GM21367 (cell line): ENCODE results near the gene CD200.
"Not testable (repeated sequence)": the region's sequence is repeated elsewhere in the genome, so short reads cannot be mapped to it uniquely, and the experiment has no call there.

Source experiments
- ATAC-seq: cut with Tn5 transposase; IDR thresholded peaks from one replicate; pipeline ENCODE4 v1.9.1; 2021; ENCODE audit not compliant: unreplicated experiment

CD200 gene

DNA sequence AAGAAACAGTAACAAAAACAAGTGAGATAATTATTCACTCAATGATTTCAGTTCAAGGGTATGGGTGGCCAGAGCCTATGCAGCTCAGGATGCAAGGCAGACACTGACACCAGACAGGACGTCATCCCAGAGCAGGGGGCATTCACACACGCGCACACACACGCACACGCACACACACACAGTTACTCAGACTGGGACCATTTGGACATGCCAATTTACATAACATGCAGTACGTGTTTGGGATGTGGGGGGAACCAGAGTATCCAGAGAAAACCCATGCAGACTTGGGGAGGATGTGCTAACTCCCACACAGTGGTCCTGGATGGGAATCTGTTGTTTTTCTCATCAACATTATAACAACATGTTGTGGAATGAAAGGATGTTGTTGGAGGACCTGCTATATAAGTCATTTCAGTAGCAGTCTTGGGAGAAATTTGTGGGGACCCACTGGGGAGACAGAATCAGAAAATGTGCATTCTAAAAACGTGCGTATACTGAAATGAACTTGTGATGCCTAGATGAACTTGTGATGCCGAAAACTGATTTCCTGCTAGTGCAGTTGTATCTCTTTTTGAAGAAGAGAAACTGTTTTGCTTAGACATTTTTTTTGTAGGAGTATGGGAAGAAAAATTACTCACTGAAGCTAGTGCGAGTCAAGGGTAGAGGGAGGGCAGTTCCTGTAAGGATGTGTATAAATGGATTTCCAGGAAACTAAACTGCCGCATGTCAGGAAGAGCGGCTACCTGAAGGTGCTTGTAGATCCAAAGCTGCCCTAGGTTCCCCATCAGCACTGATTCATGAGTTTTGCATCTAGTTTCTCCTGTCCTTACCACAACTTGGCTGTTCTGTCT lies 25.2 kb downstream of the CD200 start:
- ATAC-seq: no peak

DNA sequence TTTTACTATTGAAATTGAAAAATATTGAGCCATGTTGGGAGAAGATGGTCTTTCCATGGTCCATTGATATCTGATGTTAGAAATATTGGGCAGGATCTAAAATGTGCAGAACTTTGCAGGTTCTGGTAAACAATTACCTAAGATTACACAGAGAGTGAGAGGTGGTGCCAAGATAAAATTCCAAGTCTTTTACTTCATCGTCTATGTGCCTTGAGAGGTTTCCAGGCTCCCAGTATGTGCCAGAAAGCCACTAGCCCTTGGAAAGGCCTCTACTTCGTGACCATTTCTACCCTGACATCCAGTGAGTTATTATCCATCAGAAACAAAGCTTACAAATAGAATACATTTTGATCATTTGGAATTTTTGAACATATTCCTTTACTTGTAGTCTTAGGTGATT lies 27.6 kb downstream of the CD200 start:
- ATAC-seq: no peak

DNA sequence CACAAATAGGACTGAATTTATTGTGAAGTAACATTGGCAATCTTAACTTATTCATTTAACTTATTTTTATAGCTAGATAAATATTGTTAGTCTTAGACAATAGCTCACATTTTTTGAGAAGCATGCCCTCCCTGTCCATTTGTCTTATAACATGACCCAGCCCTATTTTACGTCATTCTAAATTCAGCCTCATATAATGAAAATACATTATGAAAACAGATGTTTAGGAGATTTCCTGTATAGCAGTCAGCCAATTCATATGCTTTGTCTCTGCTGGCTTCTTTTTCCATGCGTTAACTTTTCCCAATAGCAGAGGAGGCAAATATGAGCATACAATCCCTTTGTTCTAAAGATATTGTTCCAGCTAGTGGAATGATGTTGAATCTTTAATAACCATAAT lies 29.3 kb downstream of the CD200 start:
- ATAC-seq: no peak

DNA sequence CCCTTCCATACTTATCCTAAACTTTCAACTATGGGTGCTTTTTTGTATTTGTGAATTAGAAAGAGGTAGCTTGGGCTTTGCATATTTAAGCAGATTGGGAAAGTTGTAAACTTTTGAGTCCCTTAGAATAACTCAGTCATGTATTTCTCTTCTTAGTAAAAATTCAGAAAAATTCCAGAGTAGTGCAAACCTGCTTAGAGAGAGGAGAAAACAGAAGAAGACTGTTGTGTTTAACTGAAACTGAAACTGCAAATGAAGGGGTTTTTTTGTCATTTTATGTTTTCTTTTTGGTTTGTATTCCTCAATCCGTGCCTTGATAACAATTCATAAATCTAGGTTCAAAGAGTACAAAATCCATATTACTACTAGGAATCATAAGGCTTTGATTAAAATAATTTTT lies 31.3 kb downstream of the CD200 start:
- ATAC-seq: peak; percentile 42

DNA sequence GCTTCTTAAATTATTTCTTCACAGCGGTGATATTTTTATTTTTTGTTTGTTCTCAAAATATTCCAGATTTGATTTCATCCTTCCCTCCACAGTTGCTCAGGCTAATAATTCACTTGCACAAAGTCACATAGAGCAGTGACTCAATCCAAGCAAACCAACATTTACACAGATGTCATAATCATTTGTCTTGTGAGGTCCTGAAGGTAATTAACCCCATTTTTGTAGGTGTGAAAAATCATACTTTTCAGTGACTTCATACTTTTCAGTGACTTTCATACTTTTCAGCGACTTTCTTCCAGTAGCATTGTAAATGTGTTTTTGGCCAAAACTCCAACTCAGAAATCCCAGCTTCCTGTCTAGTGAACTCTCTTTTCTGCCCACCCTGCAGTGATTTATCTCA lies 32.1 kb downstream of the CD200 start:
- no peak for ATAC-seq

DNA sequence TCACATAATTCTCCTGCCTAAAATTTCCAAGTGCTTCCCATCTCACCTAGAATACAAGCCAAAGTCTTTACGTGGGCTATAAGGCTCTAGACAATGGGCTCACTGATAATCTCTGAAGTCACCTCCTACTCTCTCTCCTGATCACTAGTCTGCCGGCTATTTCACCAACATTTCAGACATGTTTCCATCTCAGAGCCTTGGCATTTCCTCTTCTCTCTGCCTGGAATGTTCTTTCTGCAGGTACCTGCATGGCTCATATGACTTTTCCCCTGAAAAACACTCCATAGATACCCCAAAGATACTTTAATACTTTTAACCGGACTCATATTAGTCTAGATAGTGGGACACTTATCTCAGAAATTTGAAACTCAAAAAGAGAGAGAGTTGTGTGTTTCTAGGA lies 32.7 kb downstream of the CD200 start:
- no peak for ATAC-seq

DNA sequence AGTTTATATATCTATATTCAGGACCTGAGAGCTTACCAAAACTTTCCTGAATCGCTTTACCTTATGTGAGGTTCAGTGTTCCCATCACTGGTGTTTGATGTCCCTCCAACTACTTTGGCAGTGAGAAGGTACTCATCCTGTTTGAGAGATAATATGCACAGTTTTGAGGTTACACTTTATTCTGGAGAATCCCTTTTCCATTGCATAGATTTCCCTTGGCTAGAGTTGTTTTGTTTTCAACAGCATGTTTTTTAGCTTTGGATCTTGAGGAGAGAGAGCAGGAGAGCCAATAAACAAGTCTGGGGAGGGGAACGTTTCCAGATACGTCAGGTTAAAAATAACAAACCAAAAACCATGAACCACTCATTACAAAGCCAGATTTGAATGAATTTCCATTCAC lies 33.6 kb downstream of the CD200 start:
- ATAC-seq: no peak

DNA sequence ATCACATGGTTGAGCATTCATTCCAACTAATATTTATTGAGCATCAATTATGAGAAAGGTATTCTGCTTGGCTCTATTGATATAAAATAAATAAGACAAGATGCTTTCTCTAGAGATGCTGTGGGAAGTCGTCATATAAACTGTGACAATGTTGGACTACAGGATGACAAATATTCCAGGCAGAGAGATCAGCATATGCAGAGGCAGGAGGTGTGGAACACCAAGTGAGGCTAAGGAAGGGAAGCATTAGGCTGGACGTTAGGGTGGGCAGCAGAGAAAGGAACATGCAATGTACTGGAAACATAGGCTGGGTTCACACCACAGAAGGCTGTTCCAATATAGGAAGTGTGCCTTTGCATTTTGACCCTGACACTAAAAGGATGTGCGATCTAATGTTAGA lies 38.6 kb downstream of the CD200 start:
- no peak for ATAC-seq

DNA sequence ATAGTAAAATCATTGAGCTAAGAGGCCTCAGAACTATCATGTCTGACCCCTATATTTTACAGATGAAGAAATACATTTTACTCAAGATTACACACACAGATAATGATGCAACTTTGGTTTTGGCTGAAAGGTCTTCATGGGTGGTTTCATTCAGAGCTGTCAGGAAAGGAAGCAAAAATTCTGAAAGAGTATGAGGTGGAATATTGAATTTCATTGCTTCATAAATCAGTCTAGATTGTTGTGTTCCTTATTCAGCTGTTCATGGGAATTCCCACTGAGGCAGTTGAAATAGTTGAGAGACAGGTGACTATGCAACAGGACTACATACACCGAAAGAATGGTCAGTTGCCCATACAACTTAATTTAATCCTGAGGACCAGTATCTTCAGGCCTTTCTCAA lies 39.4 kb downstream of the CD200 start:
- no peak for ATAC-seq

DNA sequence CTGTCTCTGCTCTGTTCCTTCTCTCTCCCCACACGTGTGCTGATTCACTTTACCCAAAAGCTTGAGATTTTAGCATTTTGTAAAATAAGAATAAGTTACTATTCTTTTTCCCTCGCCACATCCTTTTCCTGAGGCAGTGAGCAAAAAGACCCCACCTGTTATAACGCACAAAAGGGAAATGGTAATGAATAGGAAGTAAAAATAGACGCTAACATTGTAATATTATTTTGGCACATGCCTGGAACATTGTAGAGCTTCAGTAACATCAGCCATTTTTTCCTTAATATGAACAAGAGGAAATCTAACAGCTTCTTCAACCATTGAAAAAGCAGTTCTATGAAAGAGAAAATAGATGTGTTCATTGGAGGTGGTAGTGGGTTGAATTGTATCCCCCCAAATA lies 40.5 kb downstream of the CD200 start:
- ATAC-seq: no peak

DNA sequence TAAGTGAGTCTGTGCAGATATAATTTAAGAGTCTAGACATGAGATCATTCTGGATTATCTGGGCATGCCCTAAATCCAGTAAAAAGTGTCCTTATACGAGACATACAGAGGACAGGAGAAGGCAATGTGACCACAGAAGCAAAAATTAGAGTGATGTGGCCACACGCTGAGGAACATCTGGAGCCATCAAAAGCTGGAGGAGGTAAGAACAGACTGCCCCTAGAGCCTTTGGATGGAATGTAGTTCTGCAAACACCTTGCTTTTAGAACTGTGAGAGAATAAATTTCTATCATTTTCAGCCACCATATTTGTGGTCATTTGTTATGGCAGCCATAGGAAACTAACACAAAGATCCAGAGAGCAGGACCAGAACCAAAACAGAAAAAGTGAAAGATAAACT lies 41.0 kb downstream of the CD200 start:
- ATAC-seq: no peak

DNA sequence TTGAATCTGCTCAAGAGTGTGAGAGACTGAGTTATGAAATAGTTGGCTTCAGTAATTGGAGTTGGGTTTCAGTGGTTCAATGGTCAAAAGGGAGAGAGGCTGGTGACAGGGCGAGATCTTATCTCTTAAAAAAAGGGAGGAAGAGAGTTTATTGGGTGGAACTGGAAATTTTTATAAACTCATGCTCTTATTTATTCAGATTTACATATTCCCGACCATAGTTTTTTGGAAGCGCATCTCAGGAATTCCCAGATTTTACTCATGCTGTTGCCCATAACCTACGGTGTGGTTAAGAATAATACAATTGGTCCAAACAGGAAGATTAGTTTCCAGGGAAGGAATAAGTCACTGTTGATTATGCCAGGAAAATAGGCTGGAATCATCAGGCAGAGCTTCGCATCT lies 41.4 kb downstream of the CD200 start:
- no peak for ATAC-seq

DNA sequence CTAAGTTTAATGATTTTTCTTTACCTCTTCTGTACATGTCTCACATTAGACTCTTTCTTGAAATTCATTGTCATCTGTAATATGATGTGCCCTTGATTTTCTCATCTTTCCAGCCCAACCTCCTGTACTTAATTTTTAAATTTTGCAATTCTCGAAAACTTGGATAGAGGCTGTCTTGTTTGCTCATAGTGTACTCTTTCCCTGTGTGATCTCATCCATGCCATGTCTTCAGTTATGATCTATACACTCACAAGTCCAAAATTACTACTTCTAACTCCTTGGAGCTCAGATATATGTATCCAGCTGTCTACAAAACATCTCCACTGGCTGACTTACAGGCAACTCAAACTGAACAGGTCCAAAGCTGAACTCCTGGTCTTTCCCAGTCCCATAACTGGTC lies 42.2 kb downstream of the CD200 start:
- no peak for ATAC-seq

DNA sequence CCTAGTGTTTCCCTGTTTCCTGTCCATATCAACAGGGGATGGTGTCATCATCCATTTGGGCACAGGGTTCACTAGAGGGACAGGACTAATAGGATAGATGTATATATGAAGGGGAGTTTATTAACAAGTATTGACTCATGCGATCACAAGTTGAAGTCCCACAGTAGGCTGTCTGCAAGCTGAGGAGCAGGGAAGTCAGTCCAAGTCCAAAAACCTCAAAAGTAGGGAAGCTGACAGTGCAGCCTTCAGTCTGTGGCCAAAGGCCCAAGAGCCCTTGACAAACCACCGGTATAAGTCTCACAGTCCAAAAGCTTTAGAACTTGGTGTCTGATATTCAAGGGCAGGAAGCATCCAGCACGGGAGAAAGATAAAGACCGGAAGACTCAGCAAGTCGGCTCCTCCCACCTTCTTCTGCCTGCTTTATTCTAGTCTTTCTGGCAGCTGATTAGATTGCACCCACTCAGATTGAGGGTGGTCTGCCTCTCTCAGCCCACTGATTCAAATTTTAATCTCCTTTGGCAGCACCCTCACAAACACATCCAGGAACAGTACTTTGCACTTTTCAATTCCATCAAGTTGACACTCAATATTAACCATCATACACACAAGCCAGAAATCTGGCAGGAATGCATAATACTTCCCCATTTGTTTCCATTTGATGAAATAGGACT lies 43.4 kb downstream of the CD200 start:
- ATAC-seq: no peak

DNA sequence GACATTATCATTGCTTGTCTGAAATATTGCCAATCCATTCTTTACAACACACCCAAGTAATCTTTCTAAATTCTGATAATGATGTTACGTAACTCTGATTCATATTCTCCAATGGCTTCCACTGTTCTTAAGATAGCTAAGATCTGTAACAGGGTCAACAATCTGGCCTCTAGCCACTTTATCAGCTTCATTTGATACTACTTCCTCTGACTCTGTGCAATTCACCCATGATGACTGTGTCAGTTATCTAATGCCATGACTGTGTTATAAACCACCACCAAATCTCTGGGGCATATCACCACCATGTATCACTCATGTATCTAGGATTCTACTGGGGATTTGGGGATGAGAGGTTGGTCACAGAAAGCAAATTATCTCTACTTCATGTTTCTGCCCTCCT lies 44.0 kb downstream of the CD200 start:
- ATAC-seq: no peak

DNA sequence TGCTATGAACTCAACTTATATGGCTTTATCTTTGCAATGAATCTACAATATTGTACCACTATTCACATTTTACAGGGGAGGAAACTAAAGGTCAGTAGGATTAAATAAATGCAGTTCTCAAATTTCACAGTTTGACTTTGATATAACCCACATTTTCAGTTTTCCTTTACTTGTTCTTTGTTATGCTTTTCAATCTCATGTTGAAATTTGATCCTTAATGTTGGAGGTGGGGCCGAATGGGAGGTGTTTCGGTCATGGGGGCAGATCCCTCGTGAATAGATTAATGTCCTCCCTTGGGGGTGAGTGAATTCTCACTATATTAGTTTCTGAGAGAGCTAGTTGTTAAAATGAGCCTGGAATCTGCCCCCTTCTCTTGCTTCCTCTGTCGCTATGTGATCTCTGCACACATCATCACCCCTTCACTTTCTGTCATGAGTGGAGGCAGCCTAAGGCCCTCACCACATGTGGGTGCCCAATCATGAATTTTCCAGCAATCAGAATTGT lies 44.7 kb downstream of the CD200 start:
- no peak for ATAC-seq

DNA sequence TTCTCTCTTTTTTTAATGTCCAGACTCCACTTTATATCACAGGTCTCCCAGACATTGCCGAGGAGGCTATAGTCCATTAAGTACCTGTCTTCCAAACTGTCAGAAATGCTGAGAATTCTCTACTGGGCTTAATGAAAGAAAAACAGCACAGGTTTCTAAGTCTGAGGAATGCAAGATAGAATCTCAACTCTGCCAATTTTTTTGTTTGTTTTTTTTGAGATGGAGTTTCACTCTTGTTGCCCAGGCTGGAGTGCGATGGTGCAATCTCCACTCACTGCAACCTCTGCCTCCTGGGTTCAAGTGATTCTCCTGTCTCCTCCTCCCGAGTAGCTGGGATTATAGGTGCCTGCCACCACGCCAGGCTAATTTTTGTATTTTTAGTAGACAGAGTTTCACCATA lies 45.4 kb downstream of the CD200 start:
- ATAC-seq: not testable (repeated sequence)

DNA sequence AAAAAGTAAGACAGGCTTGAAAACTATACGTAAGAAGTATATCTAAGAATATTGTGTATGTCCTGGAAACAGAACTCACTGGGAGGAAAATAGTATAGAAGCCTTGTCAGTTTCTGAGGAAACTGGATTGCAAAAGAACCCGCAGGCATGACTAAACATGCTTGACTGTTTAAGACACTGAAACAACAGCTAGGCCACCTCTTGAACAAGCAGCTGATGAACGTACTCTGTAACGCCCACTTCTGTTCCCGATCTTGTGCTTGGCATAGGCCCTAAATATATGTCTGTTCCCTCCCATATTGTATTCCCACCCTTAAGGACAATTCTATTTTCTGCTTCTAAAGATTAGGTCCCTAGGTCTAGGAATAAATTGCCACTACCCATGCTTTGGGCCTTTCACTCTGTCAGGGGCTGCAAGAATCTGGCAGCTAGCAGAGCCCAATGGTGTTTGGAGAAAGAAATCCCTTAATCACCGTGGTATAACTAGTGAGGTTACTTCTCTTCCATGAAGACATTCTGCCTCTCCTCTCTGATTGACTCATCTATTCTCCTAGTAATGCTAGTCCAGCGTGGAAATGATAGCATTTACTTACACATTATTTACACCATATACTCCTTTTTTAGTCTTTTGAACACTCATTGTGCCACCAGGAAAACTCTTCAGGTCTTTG lies 46.2 kb downstream of the CD200 start:
- ATAC-seq: no peak

DNA sequence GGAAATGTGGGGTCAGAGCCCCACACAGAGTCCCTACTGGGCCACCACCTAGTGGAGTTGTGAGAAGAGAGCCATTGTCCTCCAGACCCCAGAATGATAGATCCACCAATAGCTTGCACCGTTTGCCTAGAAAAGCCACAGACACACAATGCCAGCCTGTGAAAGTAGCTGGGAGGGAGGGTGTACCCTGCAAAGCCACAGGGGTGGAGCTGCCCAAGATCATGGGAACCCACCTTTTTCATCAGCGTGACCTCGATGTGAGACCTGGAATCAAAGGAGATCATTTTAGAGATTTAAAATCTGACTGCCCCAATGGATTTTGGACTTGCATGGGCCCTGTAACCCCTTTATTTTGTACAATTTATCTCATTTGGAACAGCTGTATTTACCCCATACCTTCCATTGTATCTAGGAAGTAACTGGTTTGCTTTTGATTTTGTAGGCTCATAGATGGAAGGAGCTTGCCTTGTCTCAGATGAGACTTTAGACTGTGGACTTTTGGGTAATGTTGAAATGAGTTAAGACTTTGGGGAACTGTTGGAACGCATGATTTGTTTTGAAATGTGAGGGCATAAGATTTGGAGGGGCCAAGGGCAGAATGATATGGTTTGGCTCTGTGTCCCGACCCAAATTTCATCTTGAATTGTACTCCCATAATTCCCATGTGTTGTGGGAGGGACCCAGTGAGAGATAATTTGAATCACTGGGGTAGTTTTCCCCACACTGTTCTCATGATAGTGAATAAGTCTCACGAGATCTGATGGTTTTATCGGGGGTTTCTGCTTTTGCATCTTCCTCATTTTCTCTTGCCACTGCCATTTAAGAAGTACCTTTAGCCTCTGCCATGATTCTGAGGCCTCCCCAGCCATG lies 49.0 kb downstream of the CD200 start:
- ATAC-seq: no peak

DNA sequence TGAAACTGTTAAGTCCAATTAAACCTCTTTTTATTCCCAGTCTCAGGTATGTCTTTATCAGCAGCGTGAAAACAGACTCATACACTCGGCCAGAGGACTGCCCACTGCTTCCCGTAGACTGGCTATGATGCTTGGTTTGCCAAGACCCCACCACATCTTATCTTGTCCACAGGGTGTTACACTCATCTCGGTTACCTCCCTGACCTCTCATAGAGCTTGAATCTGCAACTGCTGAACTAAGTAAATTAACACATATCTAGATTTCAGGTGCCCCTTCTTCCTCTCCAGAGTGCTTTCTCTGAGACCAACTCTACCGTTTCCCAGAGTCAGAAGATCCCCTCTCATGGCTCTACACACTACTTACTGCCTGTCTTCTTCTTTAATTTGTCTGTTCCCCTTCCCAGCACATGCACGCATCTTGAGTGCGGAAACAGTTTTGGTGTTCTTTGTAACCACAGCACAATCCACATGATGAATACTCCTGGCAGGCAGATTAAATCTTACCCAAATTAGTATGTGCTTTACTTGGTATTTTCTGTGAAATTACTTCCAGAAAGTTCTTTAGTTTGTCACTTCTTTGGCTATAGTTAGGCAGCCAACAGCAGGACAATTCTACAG lies 49.7 kb downstream of the CD200 start:
- ATAC-seq: no peak

DNA sequence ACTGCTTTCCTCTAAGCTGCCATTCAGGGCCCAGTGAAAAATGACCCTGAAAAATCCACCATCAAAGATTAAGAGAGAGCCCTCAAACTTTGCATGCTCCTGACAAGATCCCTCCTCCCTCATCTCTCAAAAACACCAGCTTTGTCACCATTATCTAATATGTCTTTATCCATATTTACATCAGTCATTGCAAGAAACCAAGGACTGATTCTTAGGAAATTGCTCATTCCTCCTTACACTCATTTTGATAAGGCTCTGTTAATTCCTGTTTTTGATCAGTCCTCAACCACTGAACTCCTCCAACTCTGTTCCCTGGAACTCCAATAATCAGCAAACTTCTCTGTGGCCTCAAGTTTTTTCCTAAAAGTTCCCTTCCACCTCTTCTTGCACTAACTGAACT lies 51.8 kb downstream of the CD200 start:
- no peak for ATAC-seq
